Panc1 (cell line): ENCODE data around the gene SPATA13.

Experiments
- POLR2AphosphoS5 ChIP-seq: IDR thresholded peaks from 2 replicates; pipeline ENCODE4 v1.6.1; 2012; ENCODE audit warnings: mild to moderate bottlenecking, low read depth, low read length, moderate library complexity
- SIN3A ChIP-seq: IDR thresholded peaks from 2 replicates; pipeline ENCODE4 v1.6.1; 2012; ENCODE audit warnings: low read depth, mild to moderate bottlenecking, low read length, moderate library complexity, borderline replicate concordance; ENCODE audit not compliant: insufficient read depth
- TF ChIP-seq, protein P1 (sequence below): fragments of 450-650 bp; IDR thresholded peaks from 2 replicates; pipeline ENCODE4 v1.5.1; 2017; ENCODE audit warnings: mild to moderate bottlenecking

DNA sequence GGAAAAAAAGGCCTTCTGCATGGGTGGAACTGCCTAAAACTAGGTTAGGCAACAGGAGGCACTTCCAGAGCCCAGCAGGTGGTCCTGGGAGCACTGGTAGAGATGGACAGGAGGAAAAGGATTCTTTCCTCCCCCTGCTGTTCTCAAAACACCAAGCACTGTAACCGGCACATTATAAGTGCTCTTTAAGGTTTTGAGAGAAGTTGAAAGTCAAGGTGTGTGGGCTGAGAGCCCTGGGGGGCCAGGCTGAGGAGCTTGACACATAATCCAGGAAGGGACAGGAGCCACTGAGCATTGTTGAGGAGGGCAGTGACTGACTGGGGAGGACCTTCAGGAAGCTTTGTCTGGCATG is 32.3 kb downstream of the SPATA13 start:
- TF ChIP-seq, protein P1, sequence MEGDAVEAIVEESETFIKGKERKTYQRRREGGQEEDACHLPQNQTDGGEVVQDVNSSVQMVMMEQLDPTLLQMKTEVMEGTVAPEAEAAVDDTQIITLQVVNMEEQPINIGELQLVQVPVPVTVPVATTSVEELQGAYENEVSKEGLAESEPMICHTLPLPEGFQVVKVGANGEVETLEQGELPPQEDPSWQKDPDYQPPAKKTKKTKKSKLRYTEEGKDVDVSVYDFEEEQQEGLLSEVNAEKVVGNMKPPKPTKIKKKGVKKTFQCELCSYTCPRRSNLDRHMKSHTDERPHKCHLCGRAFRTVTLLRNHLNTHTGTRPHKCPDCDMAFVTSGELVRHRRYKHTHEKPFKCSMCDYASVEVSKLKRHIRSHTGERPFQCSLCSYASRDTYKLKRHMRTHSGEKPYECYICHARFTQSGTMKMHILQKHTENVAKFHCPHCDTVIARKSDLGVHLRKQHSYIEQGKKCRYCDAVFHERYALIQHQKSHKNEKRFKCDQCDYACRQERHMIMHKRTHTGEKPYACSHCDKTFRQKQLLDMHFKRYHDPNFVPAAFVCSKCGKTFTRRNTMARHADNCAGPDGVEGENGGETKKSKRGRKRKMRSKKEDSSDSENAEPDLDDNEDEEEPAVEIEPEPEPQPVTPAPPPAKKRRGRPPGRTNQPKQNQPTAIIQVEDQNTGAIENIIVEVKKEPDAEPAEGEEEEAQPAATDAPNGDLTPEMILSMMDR = no peak
- no peak for TF ChIP-seq SIN3A
- no peak for TF ChIP-seq POLR2AphosphoS5
